Kidney (tissue), 14 donors: ENCODE data around the gene ERFL. TPM values are rescaled to one million over a fixed set of nuclear protein-coding genes. Genes with fewer than 3 reads are reported as not detected.

Experiments used
- DNase-seq, 5 donors: peaks; one replicate each; pipeline ENCODE4 v3.0.0-alpha.2; 2013 to 2020
- FAIRE-seq: peaks from 2 replicates; lab custom pipeline; 2012; peaks lifted over from hg19 to GRCh38; lab: Jason Lieb, UNC
- H3K27ac ChIP-seq, 2 donors: one replicate each; pipeline ENCODE4 v1.7.0; 2013; ENCODE audit warnings: low read depth in 2 of 2, low read length in 2 of 2, inconsistent platforms in 1 of 2
- H3K27me3 ChIP-seq: one replicate; pipeline ENCODE4 v1.7.1; 2013; ENCODE audit warnings: low read length, inconsistent platforms; ENCODE audit not compliant: control insufficient read depth, insufficient read depth
- H3K36me3 ChIP-seq, 3 donors: one replicate each; pipeline versions ENCODE4 v1.7.0 to v1.7.1; 2013; ENCODE audit warnings: low read length in 3 of 3, control low read depth in 1 of 3, inconsistent platforms in 1 of 3; ENCODE audit not compliant: insufficient read depth in 3 of 3, control insufficient read depth in 2 of 3
- H3K4me1 ChIP-seq, 3 donors: one replicate each; pipeline versions ENCODE4 v1.7.0 to v1.7.1; 2013; ENCODE audit warnings: low read length in 3 of 3, inconsistent platforms in 1 of 3, low read depth in 1 of 3; ENCODE audit not compliant: control insufficient read depth in 2 of 3, insufficient read depth in 2 of 3
- H3K4me3 ChIP-seq, 3 donors: one replicate each; pipeline versions ENCODE4 v1.7.0 to v1.8.1; 2013; ENCODE audit warnings: low read length in 3 of 3, control low read depth in 1 of 3, inconsistent platforms in 1 of 3
- H3K9ac ChIP-seq, 3 donors: one replicate each; pipeline versions ENCODE4 v1.7.0 to v1.7.1; 2013; ENCODE audit warnings: low read length in 3 of 3, control low read depth in 1 of 3, inconsistent platforms in 1 of 3
- H3K9me3 ChIP-seq, 3 donors: one replicate each; pipeline versions ENCODE4 v1.7.0 to v1.7.1; 2013; ENCODE audit warnings: low read length in 3 of 3, control low read depth in 1 of 3, inconsistent platforms in 1 of 3; ENCODE audit not compliant: control insufficient read depth in 2 of 3, insufficient read depth in 1 of 3
- intact Hi-C: fragments of 100-400 bp; cut with DNase I; formaldehyde crosslinking; loops from one replicate; pipeline ENCODE4 v1.11.1; 2022
- polyA plus RNA-seq: library from polyadenylated mRNA; stranded (reverse); fragments of 350-450 nt; fragmentation: Illumina TruSeq; extraction: RNeasy Lipid Tissue Mini Kit (QIAGEN cat#74804); gene quantifications from one replicate; pipeline ENCODE4 v1.2.3, GENCODE V29; 2014; ENCODE audit warnings: low read depth, low replicate concordance; ENCODE audit not compliant: insufficient read depth
- total RNA-seq: library from RNA; stranded (reverse); fragmentation: NEBNext Ultra II Directional; extraction: Animal tissue kit (Norgen Biotek cat#: 25700); gene quantifications from one replicate; pipeline ENCODE4 v1.2.1, GENCODE V29; 2021
- TF ChIP-seq, protein P1 (sequence below): IDR thresholded peaks from 3 replicates; pipeline ENCODE4 v1.5.1; 2012; ENCODE audit warnings: mild to moderate bottlenecking, moderate library complexity, borderline replicate concordance; ENCODE audit not compliant: insufficient read depth; ENCODE audit errors: extremely low read depth
- donor health status: control.
- donor health status: control.
- donor health status: control.
- donor health status: control.
- donor health status: control.
- donor health status: DM: yes; HTN: yes; CAD: no.
- donor health status: Normal renal cell carcinoma (clear cell type).

ERFL gene
- total and polyA plus RNA-seq, 2 donors from 2014 or later = 0.69 TPM; not detected in 1

DNA sequence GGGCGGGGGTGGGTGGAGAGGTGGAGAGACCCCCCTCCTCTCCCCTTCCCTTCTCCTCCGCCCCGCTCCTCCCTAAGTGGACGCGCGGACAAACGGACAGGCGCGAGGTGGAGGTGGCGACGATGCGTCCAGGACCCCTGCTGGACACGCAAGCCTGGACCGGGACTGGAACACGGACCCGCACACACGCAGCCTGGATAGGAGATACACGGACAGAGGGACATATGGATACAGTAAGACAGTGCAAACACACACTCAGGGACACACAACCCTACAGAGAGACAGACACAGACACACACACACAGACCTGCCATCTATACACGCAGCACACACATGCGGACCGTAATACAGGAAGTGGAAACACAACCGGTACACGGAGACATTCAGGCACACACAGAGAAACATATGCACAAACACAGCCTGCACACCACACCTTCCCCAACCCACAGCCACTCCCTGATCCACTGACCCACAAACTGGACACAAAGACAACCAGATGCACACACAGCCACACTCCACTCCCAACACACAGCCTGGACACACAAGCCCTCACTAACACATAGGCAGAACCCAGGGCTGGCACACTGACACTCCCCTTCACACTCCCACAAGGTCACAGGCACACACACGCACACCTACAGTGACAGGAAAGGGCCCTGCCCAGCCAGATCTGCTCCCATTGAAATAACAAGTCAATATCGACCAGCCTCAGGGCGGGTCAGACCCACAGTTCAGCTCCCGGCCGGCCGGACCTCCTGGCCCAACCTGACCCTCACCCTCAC lies 696 bp upstream of the ERFL start:
- FAIRE-seq (no peak), DNase-seq (no peak)
- Histone ChIP-seq H3K27ac (no peak overlapping the region), H3K4me1 (peaks cover 0 to 6% (median 4%) of the 10 kb centered on the region in 3 donors), H3K36me3 (no peaks in the 10 kb centered on the region), H3K27me3 (peaks cover 80% of the 10 kb centered on the region), H3K9ac (peak overlapping the region in 1 of 3 donors; percentile 16), H3K4me3 (peak overlapping the region in 2 of 3 donors; percentile 43 to 48), H3K9me3 (no peaks in the 10 kb centered on the region)
- TF ChIP-seq, protein P1, sequence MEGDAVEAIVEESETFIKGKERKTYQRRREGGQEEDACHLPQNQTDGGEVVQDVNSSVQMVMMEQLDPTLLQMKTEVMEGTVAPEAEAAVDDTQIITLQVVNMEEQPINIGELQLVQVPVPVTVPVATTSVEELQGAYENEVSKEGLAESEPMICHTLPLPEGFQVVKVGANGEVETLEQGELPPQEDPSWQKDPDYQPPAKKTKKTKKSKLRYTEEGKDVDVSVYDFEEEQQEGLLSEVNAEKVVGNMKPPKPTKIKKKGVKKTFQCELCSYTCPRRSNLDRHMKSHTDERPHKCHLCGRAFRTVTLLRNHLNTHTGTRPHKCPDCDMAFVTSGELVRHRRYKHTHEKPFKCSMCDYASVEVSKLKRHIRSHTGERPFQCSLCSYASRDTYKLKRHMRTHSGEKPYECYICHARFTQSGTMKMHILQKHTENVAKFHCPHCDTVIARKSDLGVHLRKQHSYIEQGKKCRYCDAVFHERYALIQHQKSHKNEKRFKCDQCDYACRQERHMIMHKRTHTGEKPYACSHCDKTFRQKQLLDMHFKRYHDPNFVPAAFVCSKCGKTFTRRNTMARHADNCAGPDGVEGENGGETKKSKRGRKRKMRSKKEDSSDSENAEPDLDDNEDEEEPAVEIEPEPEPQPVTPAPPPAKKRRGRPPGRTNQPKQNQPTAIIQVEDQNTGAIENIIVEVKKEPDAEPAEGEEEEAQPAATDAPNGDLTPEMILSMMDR = no peak
- intact Hi-C loops = no loop called here

DNA sequence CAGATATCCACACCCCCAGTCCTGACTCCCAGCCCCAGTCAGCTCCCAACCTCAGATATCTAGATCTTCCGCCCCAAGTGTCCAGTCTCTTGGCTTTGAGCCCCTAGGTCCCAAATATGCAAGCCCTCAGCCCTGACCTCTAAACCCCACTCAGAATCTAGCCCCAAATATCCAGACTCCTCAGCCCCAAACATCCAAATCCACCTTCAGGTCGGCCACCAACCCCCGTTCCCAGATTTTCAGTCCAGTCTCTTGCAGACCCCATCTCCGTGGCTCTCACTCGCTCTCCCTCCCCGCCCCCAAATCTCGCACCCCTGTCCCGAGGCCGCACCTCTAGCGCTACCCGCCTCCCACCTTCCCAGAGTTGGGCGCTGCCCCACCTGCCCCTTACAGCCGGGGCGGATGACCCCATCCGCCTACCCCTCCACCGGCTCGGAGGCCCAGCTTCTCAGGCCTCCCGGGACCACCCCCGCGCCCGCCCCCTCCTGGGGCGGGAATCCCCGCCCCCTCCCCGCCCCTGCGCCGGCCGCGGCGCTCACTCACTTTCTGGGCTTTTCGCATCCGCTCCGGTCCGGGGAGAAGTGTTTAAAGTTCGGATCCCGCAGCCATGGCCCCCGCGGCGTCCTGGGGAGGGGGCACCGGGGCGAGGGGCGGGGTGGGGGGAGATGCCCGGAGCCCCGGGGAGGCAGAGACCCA lies 604 bp downstream of the ERFL start:
- Histone ChIP-seq H3K27me3 (peaks cover 81% of the 10 kb centered on the region), H3K4me1 (peaks cover 0 to 6% (median 4%) of the 10 kb centered on the region in 3 donors), H3K9ac (no peak overlapping the region), H3K9me3 (no peaks in the 10 kb centered on the region), H3K27ac (no peak overlapping the region), H3K4me3 (no peak overlapping the region), H3K36me3 (no peaks in the 10 kb centered on the region)
- intact Hi-C loops = no loop called here
- TF ChIP-seq, protein P1 = no peak
- DNase-seq (peak in 2 of 5 donors; percentile 39 to 64), FAIRE-seq (no peak)

DNA sequence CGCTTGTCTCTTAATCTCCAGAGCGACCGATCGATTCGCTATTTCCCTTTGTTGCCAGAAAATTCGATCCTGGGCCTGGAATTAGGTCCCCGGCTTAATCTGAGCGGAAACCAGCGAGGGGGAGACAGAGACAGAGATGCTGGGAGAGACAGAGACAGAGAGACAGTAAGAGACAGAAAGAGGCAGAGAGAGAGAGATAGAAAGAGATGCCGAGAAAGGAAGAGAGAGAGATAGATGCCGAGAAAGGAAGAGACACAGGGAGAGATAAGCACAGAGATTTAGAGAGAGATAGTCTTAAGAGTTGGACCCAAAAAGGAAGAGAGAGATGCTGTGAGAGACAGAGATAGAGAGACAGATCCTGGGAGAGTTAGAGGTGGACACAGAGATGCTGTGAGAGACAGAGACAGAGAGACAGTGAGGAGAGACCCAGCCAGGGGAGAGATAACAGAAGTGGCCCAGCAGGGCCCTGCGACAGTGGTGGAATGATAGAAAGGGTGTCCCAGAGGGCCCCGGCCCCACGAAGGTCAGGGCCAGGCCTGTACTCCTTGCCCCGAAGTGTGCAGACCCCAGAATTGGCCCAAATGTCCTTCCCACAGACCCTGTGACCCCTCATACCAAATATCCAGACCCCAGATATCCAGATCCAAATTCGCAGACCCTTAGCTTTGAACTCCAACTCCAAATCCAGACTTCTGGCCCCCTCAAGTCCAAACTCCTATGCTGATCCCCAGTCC lies 1.3 kb downstream of the ERFL start:
- FAIRE-seq (no peak), DNase-seq (no peak)
- Histone ChIP-seq H3K27me3 (peaks cover 79% of the 10 kb centered on the region), H3K36me3 (no peaks in the 10 kb centered on the region), H3K4me1 (peaks cover 0 to 6% (median 4%) of the 10 kb centered on the region in 3 donors), H3K4me3 (no peak overlapping the region), H3K9me3 (no peaks in the 10 kb centered on the region), H3K27ac (no peak overlapping the region), H3K9ac (no peak overlapping the region)
- intact Hi-C loops = no loop called here
- TF ChIP-seq, protein P1 = no peak
